Right hindlimb (tissue), 1 donor: Measurements from ENCODE around the gene IL10RB.
"Not testable (repeated sequence)": the region's sequence is repeated elsewhere in the genome, so short reads cannot be mapped to it uniquely, and the experiment has no call there.

Experiments
- DNase-seq: peaks from one replicate; pipeline ENCODE4 v3.0.0-alpha.2; 2018

The IL10RB gene

DNA sequence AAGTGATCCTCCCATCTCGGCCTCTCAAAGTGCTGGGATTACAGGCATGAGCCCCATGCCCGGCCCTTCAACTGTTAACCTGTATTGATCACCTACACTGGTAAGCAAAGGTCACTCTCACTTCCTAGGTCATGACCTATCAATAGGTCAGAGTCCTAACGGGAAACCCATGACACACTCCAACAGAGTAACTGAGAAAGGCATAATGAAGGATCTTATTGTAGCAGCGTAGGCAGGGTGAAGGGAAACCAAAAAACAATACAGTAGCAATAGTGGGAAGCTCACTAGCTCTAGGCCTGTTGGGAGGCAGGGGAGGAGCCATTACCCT is 39.1 kb downstream of the IL10RB start:
- DNase-seq = no peak

DNA sequence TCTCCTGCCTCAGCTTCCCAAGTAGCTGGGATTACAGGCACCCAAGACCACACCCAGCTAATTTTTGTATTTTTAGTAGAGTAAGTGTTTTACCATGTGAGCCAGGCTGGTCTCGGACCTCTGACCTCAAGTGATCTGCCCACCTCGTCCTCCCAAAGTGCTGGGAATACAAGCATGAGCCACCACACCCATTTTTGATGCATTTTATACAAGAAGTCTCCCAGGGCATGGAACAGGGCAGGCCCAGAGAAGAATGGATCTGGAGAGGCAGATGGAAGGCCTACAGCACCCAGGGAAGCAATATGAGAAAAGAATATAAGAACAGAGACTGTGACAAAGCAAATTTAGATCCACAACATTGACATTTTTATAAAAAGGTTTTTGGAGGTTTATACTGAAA is 39.8 kb downstream of the IL10RB start:
- no peak for DNase-seq

DNA sequence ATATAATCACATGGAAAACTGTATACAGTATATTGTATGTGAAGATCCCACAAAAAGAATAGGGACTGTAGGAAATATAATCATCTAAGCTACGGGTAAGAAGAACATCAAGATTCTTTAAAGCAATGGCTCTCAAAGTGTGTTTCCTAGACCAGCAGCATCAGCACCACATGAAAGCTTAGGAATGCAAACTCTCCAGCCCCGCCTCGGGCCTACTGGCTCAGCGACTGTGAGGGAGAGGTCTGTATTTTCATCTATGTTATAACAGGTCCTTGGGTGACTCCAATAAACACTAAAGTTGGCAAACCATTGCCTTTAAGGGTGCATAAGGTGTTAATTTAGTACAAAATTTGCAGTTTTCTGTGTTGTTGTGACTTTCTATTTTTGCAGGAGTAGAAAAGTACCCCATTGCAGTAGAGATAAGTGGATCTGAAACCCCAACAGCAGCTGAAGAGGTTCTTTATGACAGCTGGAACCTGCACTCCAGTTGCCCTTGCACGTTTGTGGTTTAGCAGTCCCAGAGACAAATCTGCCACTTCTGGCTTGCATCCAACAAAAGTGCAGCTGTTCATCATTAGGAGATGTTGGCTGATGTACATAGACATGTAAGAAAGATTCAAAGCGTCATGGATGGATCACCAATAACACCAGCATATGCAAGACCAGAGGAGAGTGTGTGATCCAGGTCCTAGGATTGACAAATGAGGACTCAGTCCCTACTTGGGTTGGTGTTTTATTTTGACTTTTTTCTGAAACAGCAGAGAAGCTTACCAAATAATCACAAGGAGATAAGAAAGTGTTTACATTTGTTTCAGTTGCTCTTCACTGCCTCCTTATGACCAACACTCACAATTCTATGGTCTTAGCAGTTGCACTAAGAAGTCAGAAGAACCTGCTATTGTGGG is 42.7 kb downstream of the IL10RB start:
- peak; percentile 84 for DNase-seq

DNA sequence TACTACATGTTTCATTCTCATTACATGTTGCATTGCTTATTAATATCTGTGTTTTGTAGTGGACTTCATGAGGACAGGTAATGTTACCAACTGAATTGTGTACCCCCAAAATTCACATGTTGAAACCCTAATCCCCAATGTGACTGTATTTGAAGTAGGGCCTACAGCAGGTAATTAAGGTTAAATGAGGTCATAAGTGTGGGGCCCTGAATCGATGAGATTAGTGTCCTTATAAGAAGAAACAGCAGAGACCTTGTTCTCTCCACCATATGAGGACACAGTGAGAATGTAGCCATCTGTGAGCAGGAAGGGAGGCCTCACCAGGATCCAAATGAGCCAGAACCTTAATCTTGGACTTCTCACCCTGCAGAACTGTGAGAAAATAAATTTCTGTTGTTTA is 43.6 kb downstream of the IL10RB start:
- DNase-seq = no peak

DNA sequence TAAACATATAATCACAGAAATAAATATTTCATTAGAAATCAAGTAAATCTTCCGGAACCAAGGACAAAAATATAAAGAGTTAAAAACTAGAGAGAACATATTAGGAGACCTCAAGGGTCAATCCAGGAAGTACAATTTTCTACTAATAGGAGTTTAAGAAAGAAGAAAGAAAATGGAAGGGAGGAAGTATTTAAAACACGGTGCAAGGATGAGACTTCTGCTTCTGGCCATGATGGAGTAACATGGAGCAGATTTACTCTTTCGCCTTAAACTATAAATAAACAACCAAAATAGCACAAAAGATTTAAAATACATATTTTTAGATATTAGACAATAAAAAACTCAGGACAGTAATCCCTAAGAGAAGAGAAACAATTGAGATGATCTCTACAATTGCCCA is 46.0 kb downstream of the IL10RB start:
- no peak for DNase-seq

DNA sequence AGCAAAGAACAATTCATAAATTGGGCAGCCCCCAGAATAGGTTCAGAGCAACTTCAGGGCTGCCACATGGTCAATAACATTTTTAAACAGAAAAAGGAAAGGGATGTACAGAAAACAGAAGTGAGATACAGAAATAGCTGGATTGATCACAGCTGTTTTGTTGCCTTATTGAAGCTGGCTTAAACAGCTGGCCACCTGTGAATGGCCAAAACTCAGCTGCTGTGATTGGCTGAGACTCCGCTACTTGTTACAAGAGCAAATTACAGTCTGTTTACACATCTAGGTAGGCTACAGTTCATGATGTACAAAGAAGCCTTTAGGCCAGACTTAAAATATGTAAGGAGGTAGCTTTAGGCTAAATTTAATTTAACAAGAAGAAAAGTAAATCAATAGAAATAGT is 47.0 kb downstream of the IL10RB start:
- DNase-seq = no peak

DNA sequence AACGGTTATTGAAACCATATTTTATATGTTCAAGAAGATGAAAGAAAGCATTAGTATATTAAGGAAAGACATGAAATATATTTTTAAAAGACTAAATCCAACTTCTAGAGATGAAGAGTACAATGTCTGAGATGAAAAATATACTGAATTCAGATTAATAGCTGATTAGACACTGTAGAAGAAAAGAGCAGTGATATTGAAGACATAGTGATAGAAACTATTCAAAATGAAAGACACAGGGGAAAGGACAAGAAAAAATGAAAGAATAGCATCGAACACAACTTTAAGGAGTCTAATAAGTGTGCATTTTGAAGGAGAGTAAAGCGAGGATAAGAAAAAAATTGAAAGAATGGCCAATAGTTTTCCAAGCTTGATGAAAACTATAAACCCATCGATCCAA is 47.4 kb downstream of the IL10RB start:
- no peak for DNase-seq

DNA sequence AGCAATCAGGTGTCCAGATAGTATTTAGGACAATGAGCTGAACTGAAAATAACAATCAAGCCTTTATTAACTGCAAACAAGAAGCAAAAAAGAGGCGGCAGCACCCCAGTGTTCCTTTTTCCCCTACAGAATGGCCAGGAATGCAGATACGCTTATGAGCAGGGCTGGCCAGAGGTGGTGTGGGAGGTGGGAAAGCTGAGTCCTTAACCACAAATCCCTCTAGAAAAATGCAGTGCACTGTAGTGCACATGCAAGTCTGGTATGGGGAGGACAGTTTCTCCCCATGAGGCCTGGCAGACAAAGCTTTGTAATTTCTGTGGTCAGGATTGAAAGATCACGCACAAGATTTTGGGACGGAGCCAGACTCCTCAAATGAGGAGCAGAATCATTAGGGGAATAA is 47.9 kb downstream of the IL10RB start:
- no peak for DNase-seq

DNA sequence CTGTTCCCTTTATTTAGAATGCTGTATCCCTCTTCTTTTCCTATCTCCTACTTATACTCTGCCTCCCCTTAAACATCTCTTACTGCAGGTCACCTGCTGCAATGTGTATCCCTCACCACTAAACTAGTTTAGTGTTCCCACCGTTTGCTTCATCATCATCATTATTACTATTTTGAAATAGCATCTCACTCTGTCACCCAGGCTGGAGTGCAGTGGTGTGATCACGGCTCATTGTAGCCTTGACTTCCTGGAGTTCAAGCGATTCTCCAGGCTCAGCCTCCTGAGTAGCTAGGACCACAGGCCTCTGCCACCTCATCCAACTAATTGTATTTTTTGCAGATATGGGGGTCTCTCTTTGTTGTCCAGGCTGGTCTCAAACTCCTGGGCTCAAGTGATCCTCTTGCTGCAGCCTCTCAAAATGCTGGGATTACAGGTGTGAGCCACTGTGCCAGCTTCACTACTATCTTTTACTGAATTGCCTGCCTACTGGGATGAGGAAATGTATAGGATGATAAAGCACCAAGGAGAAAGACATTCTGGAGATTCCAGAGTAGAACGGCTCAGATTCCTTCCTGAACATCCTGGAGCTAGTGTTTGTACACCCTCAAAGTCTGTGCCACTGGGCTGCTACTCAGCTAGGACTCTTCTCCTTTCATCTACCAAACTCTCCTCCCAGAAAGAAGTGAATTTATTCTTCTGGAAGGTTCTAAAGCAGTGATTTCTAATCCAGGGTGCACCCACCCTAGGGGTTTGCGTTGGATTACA is 50.0 kb downstream of the IL10RB start:
- DNase-seq = no peak

DNA sequence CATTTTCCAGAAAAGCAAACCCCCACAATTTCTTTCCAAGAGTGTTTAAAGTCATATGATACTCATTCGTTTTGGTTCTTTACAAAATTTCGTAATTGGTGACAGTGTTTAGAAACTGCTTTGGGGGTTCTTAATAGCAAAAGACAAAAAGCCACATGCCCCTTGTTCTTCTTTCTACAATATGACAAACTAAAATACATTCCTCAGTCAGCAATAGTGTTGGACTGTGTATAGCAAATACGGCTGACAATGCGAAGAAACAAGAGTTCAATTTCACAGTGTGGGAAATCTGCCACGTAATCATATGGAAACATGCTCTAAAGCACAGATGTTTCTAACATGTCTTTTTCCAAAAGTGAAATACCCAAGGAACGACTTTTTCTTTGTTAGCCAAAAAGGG is 51.0 kb downstream of the IL10RB start:
- DNase-seq = peak; percentile 36

DNA sequence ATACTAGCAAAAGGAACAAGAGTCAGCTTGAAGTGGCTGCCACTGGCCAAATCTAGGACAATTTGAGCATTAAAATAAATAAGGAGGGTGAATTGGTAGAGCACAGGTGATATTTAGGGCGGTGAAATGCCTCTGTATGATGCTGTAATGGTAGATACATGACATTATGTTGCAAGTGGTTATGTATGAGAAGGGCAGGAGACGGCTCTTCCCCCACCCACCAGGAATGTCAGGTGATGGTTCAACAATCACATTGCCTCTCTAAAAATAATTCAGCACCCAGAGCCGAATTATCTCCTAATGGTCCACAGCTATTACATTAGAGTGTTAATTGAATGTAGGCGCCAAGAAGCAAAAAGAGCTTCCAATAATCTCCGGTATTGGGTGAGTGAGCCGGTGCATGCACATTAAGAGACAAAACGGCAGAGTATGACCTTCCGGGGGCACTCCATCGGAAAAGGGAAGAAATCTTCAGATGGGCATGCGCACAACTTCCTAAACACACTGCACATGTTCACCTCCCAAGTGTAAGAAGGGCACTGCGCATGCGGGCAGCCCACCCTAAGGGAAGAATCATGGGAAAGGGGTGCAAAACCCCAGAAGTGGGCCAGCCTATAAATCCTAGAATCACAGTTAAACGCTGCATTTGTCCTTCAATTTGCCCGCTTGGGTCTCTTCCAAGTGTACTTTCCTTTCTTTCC is 51.8 kb downstream of the IL10RB start:
- DNase-seq = no peak

DNA sequence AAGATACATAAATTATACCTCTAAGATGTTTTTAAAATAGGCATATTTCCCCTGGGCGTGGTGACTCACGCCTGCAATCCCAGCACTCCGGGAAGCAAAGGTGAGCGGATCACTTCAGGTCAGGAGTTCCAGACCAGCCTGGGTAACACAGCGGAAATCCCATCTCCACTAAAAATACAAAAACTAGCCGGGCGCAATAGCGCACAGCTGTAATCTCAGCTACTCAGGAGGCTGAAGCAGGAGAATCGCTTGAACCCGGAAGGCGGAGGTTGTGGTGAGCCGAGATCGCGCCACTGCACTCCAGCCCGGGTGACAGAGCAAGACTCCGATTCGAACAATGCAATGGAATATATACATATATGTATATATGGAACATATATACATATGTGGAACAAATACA is 54.8 kb downstream of the IL10RB start:
- not testable (repeated sequence) for DNase-seq

DNA sequence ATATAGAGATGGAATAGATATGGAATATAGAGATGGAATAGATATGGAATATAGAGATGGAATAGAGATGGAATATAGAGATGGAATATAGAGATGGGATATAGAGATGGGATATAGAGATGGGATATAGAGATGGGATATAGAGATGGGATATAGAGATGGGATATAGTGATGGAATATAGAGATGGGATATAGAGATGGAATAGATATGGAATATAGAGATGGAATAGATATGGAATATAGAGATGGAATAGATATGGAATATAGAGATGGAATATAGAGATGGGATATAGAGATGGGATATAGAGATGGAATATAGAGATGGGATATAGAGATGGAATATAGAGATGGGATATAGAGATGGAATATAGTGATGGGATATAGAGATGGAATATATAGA is 57.4 kb downstream of the IL10RB start:
- DNase-seq = not testable (repeated sequence)

DNA sequence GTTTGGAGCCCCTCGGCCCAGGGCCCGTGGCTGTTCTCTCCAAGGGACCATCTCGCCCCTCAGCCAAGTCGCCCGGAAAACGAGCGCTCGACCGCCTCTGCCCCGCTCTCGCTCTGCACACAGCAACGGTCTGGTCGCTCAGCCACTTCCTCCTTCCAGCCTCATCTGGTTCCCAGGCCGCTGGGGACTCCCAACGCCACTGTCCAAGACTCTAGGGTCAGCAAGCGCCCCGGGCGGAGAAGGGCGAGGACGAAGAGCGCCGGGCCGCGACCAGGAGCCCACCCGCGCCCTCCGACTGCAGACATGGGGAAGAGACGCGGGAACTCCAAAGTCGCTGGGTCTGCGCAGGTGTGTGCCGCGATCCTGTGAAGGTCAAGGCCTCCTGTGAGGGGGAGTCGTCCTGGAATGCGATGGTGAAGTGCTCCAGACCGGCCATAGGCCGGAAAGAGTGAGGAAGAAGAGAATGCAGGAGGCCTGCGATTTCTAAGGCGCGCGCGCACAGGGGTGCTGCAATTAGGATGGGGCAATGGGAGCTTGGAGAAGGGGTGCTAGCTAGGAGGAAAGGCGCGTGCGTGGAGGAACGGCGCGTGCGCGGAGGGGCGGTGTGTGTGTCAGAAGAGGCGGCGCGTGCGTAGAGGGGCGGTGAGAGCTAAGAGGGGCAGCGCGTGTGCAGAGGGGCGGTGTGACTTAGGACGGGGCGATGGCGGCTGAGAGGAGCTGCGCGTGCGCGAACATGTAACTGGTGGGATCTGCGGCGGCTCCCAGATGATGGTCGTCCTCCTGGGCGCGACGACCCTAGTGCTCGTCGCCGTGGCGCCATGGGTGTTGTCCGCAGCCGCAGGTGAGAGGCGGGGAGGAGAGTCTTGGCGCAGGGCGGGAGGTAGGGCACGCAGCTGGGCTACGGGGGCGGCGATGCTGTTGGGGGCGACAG is 58.4 kb downstream of the IL10RB start, which contains the start of gene IFNAR1:
IFNAR1 (plus strand) TSS at position 680 of the 931 bp plus-strand sequence; CDS start at position 766, 86 bp downstream.
- peak; percentile 99 for DNase-seq

DNA sequence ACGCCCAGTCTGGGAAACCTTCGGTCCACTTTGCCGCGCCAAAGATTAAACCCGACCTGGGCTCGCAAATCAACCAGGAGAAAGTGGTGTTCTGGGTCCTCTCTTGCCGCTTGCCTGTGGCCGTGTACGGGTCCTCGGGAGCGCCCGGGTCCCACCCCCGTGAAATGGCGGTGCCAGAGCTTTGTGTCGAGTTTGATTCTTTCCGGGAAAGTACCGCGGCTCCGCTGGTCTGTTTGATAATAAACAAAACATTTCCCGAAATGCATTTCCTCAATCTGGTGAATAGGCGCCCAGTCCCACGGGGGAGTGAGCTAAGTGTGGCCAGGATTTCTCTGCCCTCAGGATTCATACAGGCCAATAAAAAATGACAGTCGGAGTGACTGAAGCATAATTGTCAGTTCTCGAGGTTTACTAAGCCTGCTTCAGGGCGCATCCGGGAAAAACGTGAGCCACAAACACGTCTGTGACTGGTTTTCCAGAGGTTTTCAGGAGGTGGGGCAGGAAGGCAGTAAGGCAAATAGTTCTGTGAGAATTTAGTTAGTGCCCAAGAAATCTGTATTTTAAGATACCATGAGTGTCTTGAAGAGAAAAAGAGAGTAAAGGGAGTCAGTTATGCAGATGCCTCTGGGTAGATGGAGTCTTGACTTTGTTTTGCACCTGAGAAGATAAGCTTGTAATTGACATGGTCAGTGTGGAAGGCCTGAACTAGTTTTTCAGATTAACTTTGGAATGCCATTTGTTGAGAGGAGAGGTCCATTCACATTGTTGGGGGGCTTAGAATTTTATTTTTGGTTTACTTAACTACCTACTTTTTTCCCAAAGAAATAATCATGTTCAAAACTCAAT is 59.3 kb downstream of the IL10RB start:
- DNase-seq = peak; percentile 76

DNA sequence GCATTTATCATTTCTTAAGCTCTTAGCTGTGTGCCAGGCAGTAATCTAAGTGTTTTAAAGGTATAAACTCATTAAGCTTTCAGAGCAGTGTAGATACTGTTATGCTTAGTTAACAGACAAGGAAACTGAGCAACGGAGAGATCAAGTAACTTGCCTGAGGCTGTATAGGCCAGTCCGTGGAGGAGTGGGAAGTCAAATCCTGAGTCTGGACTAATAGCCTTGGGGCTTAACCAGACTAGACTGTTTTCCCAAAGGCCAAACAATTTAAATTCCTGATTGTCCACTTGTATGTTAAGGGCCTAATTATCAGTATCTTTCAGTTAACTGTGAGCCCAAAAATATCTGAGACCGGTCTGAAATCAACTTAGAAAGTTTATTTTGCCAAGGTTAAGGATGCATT is 61.2 kb downstream of the IL10RB start:
- no peak for DNase-seq

DNA sequence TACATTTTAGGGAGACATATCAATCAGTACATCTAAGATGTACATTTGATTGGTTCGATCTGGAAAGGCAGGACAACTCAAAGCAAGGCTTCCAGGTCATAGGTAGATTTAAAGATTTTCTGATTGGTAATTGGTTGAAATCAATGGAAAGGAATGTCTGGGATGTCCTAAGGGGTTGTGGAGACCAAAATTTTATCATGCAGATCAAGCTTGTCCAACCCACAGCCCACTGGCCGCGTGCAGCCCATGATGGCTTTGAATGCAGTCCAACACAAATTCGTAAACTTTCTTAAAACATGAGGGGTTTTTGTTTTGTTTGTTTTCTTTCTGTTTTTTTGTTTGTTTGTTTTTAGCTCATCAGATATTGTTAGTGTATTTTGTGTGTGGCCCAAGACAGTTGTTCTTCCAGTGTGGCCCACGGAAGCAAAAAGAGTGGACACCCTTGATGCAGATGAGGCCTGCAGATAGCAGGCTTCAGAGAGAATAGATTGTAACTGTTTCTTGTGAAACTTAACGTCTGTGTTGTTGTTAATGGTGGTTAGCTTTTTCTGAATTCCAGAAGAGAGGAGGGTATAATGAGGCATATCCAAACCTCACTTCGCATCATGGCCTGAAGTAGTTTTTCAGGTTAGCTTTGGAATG is 61.7 kb downstream of the IL10RB start:
- DNase-seq = no peak

DNA sequence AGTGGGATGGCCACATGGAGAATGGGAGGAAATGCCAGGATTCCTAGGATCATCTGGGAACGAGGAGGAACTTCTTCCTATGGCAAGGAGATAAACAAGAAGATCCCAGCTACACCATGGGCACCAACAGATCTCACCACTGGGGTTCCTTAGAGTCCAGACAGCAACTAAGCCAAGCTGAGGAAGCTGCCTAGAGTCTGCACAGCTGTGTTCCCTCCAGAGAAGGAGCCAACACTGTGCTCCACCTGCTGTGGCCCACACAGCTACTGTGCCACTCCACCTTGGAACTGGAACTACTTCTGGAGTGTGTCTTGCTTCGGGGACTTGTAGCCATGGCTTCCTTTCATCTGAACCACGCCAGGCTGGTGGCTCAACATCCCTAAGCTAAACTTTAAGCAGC is 64.6 kb downstream of the IL10RB start:
- DNase-seq = no peak

DNA sequence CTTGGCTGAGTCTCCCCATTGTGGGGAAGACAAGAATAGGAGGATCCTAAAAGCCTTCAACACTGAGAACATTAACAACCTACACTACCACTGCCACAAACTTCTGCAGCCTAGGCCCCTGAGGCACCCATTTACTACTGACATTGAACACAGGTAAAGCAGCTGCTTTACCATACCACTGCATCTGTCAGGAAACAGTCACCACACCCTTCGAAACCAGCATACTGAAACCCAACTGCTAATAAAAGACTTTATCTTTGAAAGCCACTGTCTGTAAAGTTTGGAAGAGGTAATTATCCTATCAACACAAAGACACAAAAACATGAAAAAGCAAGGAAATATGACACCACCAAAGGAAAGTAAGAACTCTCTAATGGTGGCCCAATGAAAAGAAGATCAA is 66.0 kb downstream of the IL10RB start:
- no peak for DNase-seq

DNA sequence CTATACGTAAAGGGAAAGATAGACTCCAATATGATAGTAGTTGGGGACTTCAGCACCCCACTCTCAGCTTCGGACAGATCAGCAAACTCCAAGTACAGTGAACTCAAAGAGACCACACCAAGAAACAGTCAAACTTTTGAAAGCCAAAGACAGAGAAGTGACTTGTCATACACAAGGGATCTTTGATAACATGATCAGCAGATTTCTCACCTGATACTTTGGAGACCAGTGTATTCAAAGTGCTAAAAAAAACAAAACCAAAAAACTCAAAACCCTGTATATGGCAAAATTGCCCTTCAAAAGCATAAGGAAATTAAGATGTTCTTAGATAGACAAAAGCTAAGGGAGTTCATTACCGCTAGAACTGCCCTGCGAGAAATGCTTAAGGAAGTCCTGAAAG is 68.0 kb downstream of the IL10RB start:
- no peak for DNase-seq

DNA sequence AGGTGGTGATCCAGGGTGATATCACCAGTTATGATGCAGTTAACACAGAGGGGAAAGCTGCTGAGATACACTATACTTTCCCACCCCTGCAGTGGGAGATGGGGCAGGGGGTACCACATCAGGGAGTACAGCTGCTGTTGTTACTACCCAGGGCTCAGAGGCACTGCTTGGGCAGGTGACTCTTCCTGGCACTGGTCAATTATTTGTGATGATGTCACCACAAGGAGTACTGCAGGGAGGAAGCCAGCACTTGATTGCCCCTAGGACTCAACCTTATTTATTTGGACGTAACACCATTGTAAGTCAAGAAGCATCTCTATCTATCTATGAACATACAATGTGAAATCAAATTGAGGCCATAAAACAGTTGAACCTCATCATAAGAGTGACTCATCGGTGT is 68.7 kb downstream of the IL10RB start:
- no peak for DNase-seq
